WTC11 (cell line): Measurements from ENCODE around the gene EIF5A2.

Experiments
- CTCF ChIP-seq: fragments of 200-600 bp; IDR thresholded peaks from 2 replicates; pipeline ENCODE4 v1.8.0; 2022; ENCODE audit warnings: antibody characterized with exemption
- ELF4 ChIP-seq: sonication (generic); formaldehyde crosslinking; IDR thresholded peaks from 2 replicates; pipeline ENCODE4 v1.8.1; 2022; ENCODE audit warnings: low read depth, mild to moderate bottlenecking, moderate library complexity, missing genetic modification reagents
- MAX ChIP-seq: sonication (generic); formaldehyde crosslinking; IDR thresholded peaks from 2 replicates; pipeline ENCODE4 v1.8.0; 2022; ENCODE audit warnings: mild to moderate bottlenecking, missing genetic modification reagents

GRCh38 chr3:170909129-170909903 is 879 bp upstream of the EIF5A2 start:
- TF ChIP-seq ELF4 (CRISPR knock-in tag) (no peak), MAX (CRISPR knock-in tag) (no peak), CTCF (no peak)
